GM23248 (cell line): ENCODE data around the gene DCUN1D2. TPM values are rescaled to one million over a fixed set of nuclear protein-coding genes. Genes with fewer than 3 reads are reported as not detected.

Source experiments
- DNase-seq: peaks from one replicate; pipeline ENCODE4 v3.0.0-alpha.2; 2015
- H2AFZ ChIP-seq: fragments of 200-600 bp; sonication (generic); 2 replicates; pipeline ENCODE4 v1.6.1; 2016; ENCODE audit warnings: antibody characterized with exemption
- H3F3A ChIP-seq: fragments of 200-600 bp; sonication (generic); 2 replicates; pipeline ENCODE4 v1.6.1; 2016; ENCODE audit warnings: mild to moderate bottlenecking, antibody characterized with exemption, mixed run types; ENCODE audit not compliant: insufficient read depth
- H3K27ac ChIP-seq: fragments of 200-600 bp; sonication (generic); 2 replicates; pipeline ENCODE4 v1.5.1; 2016; ENCODE audit warnings: mild to moderate bottlenecking
- H3K27me3 ChIP-seq: fragments of 200-600 bp; sonication (generic); replicated peaks from 2 replicates; pipeline ENCODE4 v1.6.1; 2016; ENCODE audit warnings: mild to moderate bottlenecking; ENCODE audit not compliant: insufficient read depth
- H3K36me3 ChIP-seq: fragments of 200-600 bp; sonication (generic); 2 replicates; pipeline ENCODE4 v1.6.1; 2016; ENCODE audit warnings: low read depth, mild to moderate bottlenecking
- H3K4me1 ChIP-seq: fragments of 200-600 bp; sonication (generic); 2 replicates; pipeline ENCODE4 v1.6.1; 2016; ENCODE audit warnings: mild to moderate bottlenecking; ENCODE audit not compliant: insufficient read depth
- H3K4me2 ChIP-seq: fragments of 200-600 bp; sonication (generic); one replicate; pipeline ENCODE4 v1.6.1; 2016; ENCODE audit warnings: mild to moderate bottlenecking; ENCODE audit not compliant: unreplicated experiment
- H3K4me3 ChIP-seq: fragments of 200-600 bp; sonication (generic); 2 replicates; pipeline ENCODE4 v1.5.1; 2016; ENCODE audit warnings: mild to moderate bottlenecking
- H3K79me2 ChIP-seq: fragments of 200-600 bp; sonication (generic); 2 replicates; pipeline ENCODE4 v1.6.1; 2016; ENCODE audit warnings: mild to moderate bottlenecking; ENCODE audit not compliant: insufficient read depth
- H3K9ac ChIP-seq: fragments of 200-600 bp; sonication (generic); 2 replicates; pipeline ENCODE4 v1.6.1; 2016; ENCODE audit warnings: mild to moderate bottlenecking
- H3K9me2 ChIP-seq: fragments of 200-600 bp; sonication (generic); 2 replicates; pipeline ENCODE4 v1.6.1; 2016; ENCODE audit warnings: mixed run types, mild to moderate bottlenecking, moderate library complexity; ENCODE audit not compliant: insufficient read depth
- H3K9me3 ChIP-seq: fragments of 200-600 bp; sonication (generic); one replicate; pipeline ENCODE4 v1.6.1; 2017; ENCODE audit warnings: low read depth
- H4K20me1 ChIP-seq: fragments of 200-600 bp; sonication (generic); 2 replicates; pipeline ENCODE4 v1.6.0; 2016; ENCODE audit not compliant: insufficient read depth
- EZH2 ChIP-seq: fragments of 200-600 bp; sonication (generic); IDR thresholded peaks from 2 replicates; pipeline ENCODE4 v1.6.1; 2018; ENCODE audit warnings: antibody characterized with exemption, mild to moderate bottlenecking; ENCODE audit not compliant: insufficient read depth, poor library complexity, severe bottlenecking
- EZH2phosphoT487 ChIP-seq: fragments of 200-600 bp; sonication (generic); IDR thresholded peaks from 2 replicates; pipeline ENCODE4 v1.6.1; 2018; ENCODE audit warnings: antibody characterized with exemption, moderate library complexity, mild to moderate bottlenecking, low read depth; ENCODE audit not compliant: insufficient read depth
- WGBS, 2 experiments: methylation state at CpG; one replicate each; pipeline ENCODE4 v1.1.6; 2015 to 2017; ENCODE audit warnings: low lambda C conversion rate in 2 of 2, low coverage in 1 of 2; ENCODE audit errors: missing lambda C conversion rate in 2 of 2; 5-methylcytosine and 5-hydroxymethylcytosine counted together
- in situ Hi-C: fragments of 300-500 bp; cut with MboI; formaldehyde crosslinking; loops from 2 replicates; pipeline ENCODE4 v1.15.0; 2020
- polyA plus RNA-seq: library from polyadenylated mRNA; unstranded; fragments of >200 nt; fragmentation: Nextera tagmentation; extraction: Ambion mirVana; gene quantifications from 2 replicates; pipeline ENCODE4 v1.2.1, GENCODE V29; 2016
- total RNA-seq: library from RNA; depleted of rRNA; stranded (reverse); fragments of >200 nt; shearing (Covaris generic); gene quantifications from 2 replicates; pipeline ENCODE4 v1.2.3, GENCODE V29; 2014

DCUN1D2 gene
- total and polyA plus RNA-seq, 2 experiments from 2014 or later, result 7.2 to 9.9 TPM

- Histone ChIP-seq H3K79me2 (peaks cover 94% of the 10 kb centered on the region), H3K4me2 (no peak overlapping the region), H3K9ac (no peak overlapping the region), H3K9me3 (no peaks in the 10 kb centered on the region), H3K27ac (no peak overlapping the region), H3K9me2 (no peaks in the 10 kb centered on the region), H2AFZ (no peak overlapping the region), H3K27me3 (no peaks in the 10 kb centered on the region), H3K36me3 (peaks cover 73% of the 10 kb centered on the region), H4K20me1 (no peaks in the 10 kb centered on the region), H3K4me3 (no peak overlapping the region), H3F3A (0 out of 2 replicates have a peak, but pooled peaks cover 13% of the 10 kb centered on the region), H3K4me1 (peaks cover 7% of the 10 kb centered on the region; the same call in 1 of the 2 replicates)
- no peak for DNase-seq
- TF ChIP-seq EZH2 (no peak), EZH2phosphoT487 (no peak)
- 91 to 93% methylated on average over 10 to 16 of the region's 16 CpGs for WGBS, 2 experiments
- in situ Hi-C loops, result no loop called here
Observed at GRCh38 chr13:113502686-113503085, 12.2 kb upstream of the DCUN1D2 start.

DNA sequence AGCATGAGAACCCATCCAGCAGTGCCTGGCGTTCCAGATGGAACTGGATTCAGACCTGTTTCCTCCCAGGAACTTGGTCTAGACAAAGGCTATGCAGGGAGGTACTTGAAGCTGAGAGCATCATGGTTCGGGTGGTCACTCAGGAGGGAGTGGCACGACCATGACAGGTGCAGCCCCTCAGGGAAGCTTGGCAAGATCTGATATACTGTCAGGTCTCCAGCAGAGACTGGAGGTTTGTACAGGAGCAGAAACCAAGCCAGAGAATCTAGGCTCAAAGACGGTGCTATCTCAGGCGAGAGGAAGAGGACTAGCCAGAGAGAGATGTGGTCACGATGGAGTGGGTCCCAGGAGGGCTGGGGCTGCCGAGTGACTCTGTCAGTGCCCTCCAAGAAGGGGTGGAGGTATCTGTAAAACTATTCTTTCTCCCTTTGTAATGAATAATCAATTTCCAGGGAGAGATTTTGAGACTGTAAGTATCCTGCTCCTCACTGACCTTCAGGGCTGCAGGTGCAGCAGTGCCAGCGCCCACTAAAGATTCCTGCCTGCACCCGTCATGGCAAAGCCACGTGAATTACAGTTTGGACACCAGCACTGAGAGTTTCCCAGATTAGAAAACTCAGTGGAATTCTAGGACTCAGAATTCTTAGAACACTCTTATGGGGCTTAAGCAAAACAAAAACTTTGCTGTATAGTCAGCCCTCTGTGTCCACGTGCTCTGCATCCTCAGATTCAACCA, 10.2 kb upstream of the DCUN1D2 start:
- no peak for TF ChIP-seq EZH2phosphoT487
- no peak for TF ChIP-seq EZH2
- H3K4me2 ChIP-seq, result no peak overlapping the region
- no peaks in the 10 kb centered on the region for H3K9me2 ChIP-seq
- no peak overlapping the region for H3K9ac ChIP-seq
- DNase-seq, result no peak
- H3F3A ChIP-seq, result 0 out of 2 replicates have a peak, but pooled peaks cover 13% of the 10 kb centered on the region
- no peak overlapping the region for H3K4me3 ChIP-seq
- H3K79me2 ChIP-seq, result peaks cover 97% of the 10 kb centered on the region
- WGBS, 2 experiments, result 80 to 86% methylated on average over 11 of the region's 11 CpGs
- peaks cover 7% of the 10 kb centered on the region; the same call in 1 of the 2 replicates for H3K4me1 ChIP-seq
- no peaks in the 10 kb centered on the region for H3K27me3 ChIP-seq
- H3K36me3 ChIP-seq, result peaks cover 83% of the 10 kb centered on the region
- no peaks in the 10 kb centered on the region for H3K9me3 ChIP-seq
- peaks cover 7% of the 10 kb centered on the region; the same call in 1 of the 2 replicates for H4K20me1 ChIP-seq
- in situ Hi-C loops, result no loop called here
- peak overlapping the region; percentile 25 for H3K27ac ChIP-seq
- no peak overlapping the region for H2AFZ ChIP-seq

GRCh38 chr13:113499936-113500335, 9.4 kb upstream of the DCUN1D2 start:
- no peaks in the 10 kb centered on the region for H3K9me2 ChIP-seq
- no peak for TF ChIP-seq EZH2phosphoT487
- no peak for TF ChIP-seq EZH2
- peaks cover 7% of the 10 kb centered on the region; the same call in 1 of the 2 replicates for H3K4me1 ChIP-seq
- H3K27ac ChIP-seq, result peak overlapping the region; percentile 25
- WGBS, 2 experiments, result 66 to 68% methylated on average over 4 of the region's 4 CpGs
- no peak overlapping the region for H3K9ac ChIP-seq
- H3F3A ChIP-seq, result 0 out of 2 replicates have a peak, but pooled peaks cover 13% of the 10 kb centered on the region
- H3K27me3 ChIP-seq, result no peaks in the 10 kb centered on the region
- in situ Hi-C loops, result no loop called here
- peaks cover 88% of the 10 kb centered on the region for H3K36me3 ChIP-seq
- peaks cover 7% of the 10 kb centered on the region; the same call in 1 of the 2 replicates for H4K20me1 ChIP-seq
- no peak overlapping the region for H3K4me3 ChIP-seq
- peak; percentile 69 for DNase-seq
- H3K9me3 ChIP-seq, result no peaks in the 10 kb centered on the region
- H3K79me2 ChIP-seq, result peaks cover 97% of the 10 kb centered on the region
- no peak overlapping the region for H2AFZ ChIP-seq
- no peak overlapping the region for H3K4me2 ChIP-seq

DNA sequence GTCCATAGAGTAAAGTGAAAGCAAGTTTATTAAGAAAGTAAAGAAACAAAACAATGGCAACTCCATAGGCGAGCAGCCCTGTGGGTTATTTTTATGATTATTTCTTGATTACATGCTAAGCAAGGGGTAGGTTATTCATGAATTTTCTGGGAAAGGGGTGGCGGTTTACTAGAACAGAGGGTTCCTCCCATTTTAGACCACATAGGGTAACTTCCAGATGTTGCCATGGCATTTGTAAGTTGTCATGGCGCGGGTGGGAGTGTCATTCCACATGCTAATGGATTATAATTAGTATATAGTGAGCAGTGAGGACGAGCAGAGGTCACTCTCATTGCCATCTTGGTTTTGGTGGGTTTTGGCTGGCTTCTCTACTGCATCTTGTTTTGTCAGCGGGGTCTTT, 8.4 kb upstream of the DCUN1D2 start:
- no peak overlapping the region for H3K4me2 ChIP-seq
- no peak overlapping the region for H3K4me3 ChIP-seq
- peaks cover 82% of the 10 kb centered on the region for H3K36me3 ChIP-seq
- no peaks in the 10 kb centered on the region for H3K27me3 ChIP-seq
- H3K9ac ChIP-seq, result no peak overlapping the region
- peaks cover 7% of the 10 kb centered on the region; the same call in 1 of the 2 replicates for H4K20me1 ChIP-seq
- H3K9me2 ChIP-seq, result no peaks in the 10 kb centered on the region
- H3K9me3 ChIP-seq, result no peaks in the 10 kb centered on the region
- peaks cover 97% of the 10 kb centered on the region for H3K79me2 ChIP-seq
- WGBS, 2 experiments, result 81 to 85% methylated on average over 6 of the region's 6 CpGs
- no peak overlapping the region for H2AFZ ChIP-seq
- TF ChIP-seq EZH2phosphoT487 (no peak), EZH2 (no peak)
- in situ Hi-C loops, result no loop called here
- peaks cover 22% of the 10 kb centered on the region for H3F3A ChIP-seq
- peaks cover 14% of the 10 kb centered on the region for H3K4me1 ChIP-seq
- H3K27ac ChIP-seq, result no peak overlapping the region
- DNase-seq, result no peak
